Mesodermal cell (in vitro differentiated cells): ENCODE data around the gene ZNF625. TPM values are rescaled to one million over a fixed set of nuclear protein-coding genes. Genes with fewer than 3 reads are reported as not detected.
A peak's percentile ranks its signal among the peaks of the same experiment; 100 is the strongest.

Source experiments
- H3K27ac ChIP-seq: 2 replicates; pipeline ENCODE4 v1.7.0; 2013; ENCODE audit warnings: mild to moderate bottlenecking, low read depth, low read length, moderate library complexity; ENCODE audit not compliant: severe bottlenecking
- H3K36me3 ChIP-seq: 2 replicates; pipeline ENCODE4 v1.7.1; 2013; ENCODE audit warnings: mild to moderate bottlenecking, low read length, moderate library complexity; ENCODE audit not compliant: control insufficient read depth, insufficient read depth
- H3K4me1 ChIP-seq: one replicate; pipeline ENCODE4 v1.7.1; 2013; ENCODE audit warnings: mild to moderate bottlenecking, low read length; ENCODE audit not compliant: insufficient read depth, control insufficient read depth, poor library complexity, severe bottlenecking
- H3K4me3 ChIP-seq: 2 replicates; pipeline ENCODE4 v1.7.0; 2013; ENCODE audit warnings: low read length, control low read depth, mild to moderate bottlenecking; ENCODE audit not compliant: insufficient read depth, poor library complexity, severe bottlenecking; ENCODE audit errors: extremely low read depth
- H3K9me3 ChIP-seq: 2 replicates; pipeline ENCODE4 v1.7.1; 2013; ENCODE audit warnings: mild to moderate bottlenecking, low read length, moderate library complexity; ENCODE audit not compliant: control insufficient read depth
- WGBS, 2 experiments: methylation state at CpG; one replicate each; pipeline ENCODE4 v1.1.5; 2013; ENCODE audit warnings: missing lambda C conversion rate in 2 of 2; ENCODE audit not compliant: insufficient coverage in 2 of 2; 5-methylcytosine and 5-hydroxymethylcytosine counted together
- polyA plus RNA-seq, 2 experiments: library from polyadenylated mRNA; stranded (reverse); fragments of 50-300 nt; gene quantifications; one replicate each; pipeline ENCODE4 v1.2.3, GENCODE V29; 2013

ZNF625 gene
- 5.2 TPM for polyA plus RNA-seq (2013, experiment 1 of 2)
- polyA plus RNA-seq (2013, experiment 2 of 2) = 12.2 TPM

GRCh38 chr19:12156223-12157058 is at the start of gene ZNF625:
Gene ZNF625, minus strand, starts transcription at chr19:12156734. Its CDS starts 176 bp downstream, at chr19:12156558.
- Histone ChIP-seq H3K4me1 (no peaks in the 10 kb centered on the region), H3K9me3 (peaks cover 24% of the 10 kb centered on the region), H3K27ac (peak within 1 kb of the TSS; percentile 94), H3K36me3 (peaks cover 30% of the 10 kb centered on the region), H3K4me3 (peak within 1 kb of the TSS; percentile 96)
- 0 to 1% methylated on average over 51 to 52 of the region's 58 CpGs for WGBS, 2 experiments

- no peaks in the 10 kb centered on the region for H3K4me1 ChIP-seq
- H3K4me3 ChIP-seq = no peak overlapping the region
- peaks cover 12% of the 10 kb centered on the region for H3K36me3 ChIP-seq
- WGBS, 2 experiments = 80 to 92% methylated on average over 1 to 3 of the region's 4 CpGs
- no peak overlapping the region for H3K27ac ChIP-seq
- H3K9me3 ChIP-seq = peaks cover 36% of the 10 kb centered on the region
Measured at GRCh38 chr19:12205296-12205695, 48.8 kb upstream of the ZNF625 start.

- no peak overlapping the region for H3K4me3 ChIP-seq
- H3K4me1 ChIP-seq = no peaks in the 10 kb centered on the region
- H3K9me3 ChIP-seq = peaks cover 26% of the 10 kb centered on the region
- H3K27ac ChIP-seq = no peak overlapping the region
- WGBS, 2 experiments = 60 to 85% methylated on average over 1 to 4 of the region's 4 CpGs
- peaks cover 1% of the 10 kb centered on the region for H3K36me3 ChIP-seq
Measured at GRCh38 chr19:12202250-12202649, 45.7 kb upstream of the ZNF625 start.

GRCh38 chr19:12199757-12200419 is 43.4 kb upstream of the ZNF625 start:
- 92 to 100% methylated on average over 1 to 2 of the region's 3 CpGs for WGBS, 2 experiments
- Histone ChIP-seq H3K27ac (no peak overlapping the region), H3K36me3 (peaks cover 2% of the 10 kb centered on the region), H3K4me3 (no peak overlapping the region), H3K9me3 (peaks cover 35% of the 10 kb centered on the region), H3K4me1 (no peaks in the 10 kb centered on the region)

DNA sequence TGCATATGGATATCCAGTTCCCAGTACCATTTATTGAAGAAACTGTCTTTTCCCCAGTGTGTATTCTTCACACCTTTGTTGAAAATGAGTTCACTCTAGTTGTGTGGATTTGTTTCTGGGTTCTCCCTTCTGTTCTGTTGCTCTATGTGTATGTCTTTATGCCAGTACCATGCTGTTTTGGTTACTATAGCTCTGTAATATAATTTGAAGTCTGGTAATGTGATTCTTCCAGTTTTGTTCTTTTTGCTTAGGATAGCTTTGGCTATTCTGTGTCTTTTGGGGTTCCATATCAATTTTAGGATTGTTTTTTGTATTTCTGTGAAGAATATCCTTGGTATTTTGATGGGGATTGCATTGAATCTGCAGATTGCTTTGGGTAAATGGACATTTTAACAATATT is 41.6 kb upstream of the ZNF625 start:
- Histone ChIP-seq H3K36me3 (peaks cover 9% of the 10 kb centered on the region), H3K9me3 (peaks cover 33% of the 10 kb centered on the region)

GRCh38 chr19:12194827-12195731 is 38.5 kb upstream of the ZNF625 start:
- Histone ChIP-seq H3K4me3 (peak overlapping the region; percentile 19), H3K9me3 (peaks cover 47% of the 10 kb centered on the region), H3K4me1 (no peaks in the 10 kb centered on the region), H3K36me3 (peaks cover 36% of the 10 kb centered on the region), H3K27ac (no peak overlapping the region)
- WGBS, 2 experiments = 81 to 91% methylated on average over 59 to 60 of the region's 62 CpGs

More for the DNA sequence above, 41.6 kb upstream of the ZNF625 start:
- Histone ChIP-seq H3K4me1 (no peaks in the 10 kb centered on the region), H3K27ac (no peak overlapping the region), H3K4me3 (no peak overlapping the region)

DNA sequence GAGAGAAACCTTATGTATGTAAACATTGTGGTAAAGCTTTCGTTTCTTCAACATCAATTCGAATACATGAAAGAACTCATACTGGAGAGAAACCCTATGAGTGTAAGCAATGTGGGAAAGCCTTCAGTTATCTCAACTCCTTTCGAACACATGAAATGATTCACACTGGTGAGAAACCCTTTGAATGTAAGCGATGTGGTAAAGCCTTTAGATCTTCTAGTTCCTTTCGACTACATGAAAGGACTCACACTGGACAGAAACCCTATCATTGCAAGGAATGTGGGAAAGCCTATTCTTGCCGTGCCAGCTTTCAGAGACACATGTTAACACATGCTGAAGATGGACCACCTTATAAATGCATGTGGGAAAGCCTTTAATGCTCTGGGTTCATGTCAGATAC is 31.1 kb upstream of the ZNF625 start:
- peaks cover 81% of the 10 kb centered on the region for H3K9me3 ChIP-seq
- 93 to 100% methylated on average over 5 to 6 of the region's 6 CpGs for WGBS, 2 experiments
- peaks cover 85% of the 10 kb centered on the region for H3K36me3 ChIP-seq
- no peaks in the 10 kb centered on the region for H3K4me1 ChIP-seq
- H3K27ac ChIP-seq = no peak overlapping the region
- H3K4me3 ChIP-seq = no peak overlapping the region

DNA sequence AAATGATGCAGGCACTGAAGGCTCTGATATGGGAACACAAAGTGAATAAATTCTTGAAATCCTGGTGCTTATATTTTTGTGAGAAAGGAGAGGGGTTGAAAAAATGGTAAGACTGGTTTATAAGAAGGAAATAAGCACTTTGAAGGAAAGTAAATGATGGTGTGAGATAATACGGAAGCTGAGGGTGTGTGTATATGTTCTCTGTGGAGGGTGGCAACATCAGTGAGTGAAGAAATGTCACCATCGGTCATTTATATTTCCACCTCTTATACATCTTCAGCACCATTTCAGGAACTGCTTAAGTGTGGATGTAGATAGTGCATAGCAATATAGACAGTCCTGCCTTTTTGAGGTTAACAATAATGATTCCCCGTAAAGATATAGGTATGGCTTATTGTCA is 23.8 kb upstream of the ZNF625 start:
- no peak overlapping the region for H3K4me3 ChIP-seq
- H3K27ac ChIP-seq = no peak overlapping the region
- H3K36me3 ChIP-seq = peaks cover 49% of the 10 kb centered on the region
- 100% methylated on average over 1 of the region's 3 CpGs for WGBS, 2 experiments
- no peaks in the 10 kb centered on the region for H3K4me1 ChIP-seq
- H3K9me3 ChIP-seq = peaks cover 63% of the 10 kb centered on the region

GRCh38 chr19:12166626-12167025 is 10.1 kb upstream of the ZNF625 start:
- Histone ChIP-seq H3K4me1 (no peaks in the 10 kb centered on the region), H3K4me3 (no peak overlapping the region), H3K9me3 (no peaks in the 10 kb centered on the region), H3K36me3 (peaks cover 36% of the 10 kb centered on the region), H3K27ac (no peak overlapping the region)
- WGBS, 2 experiments = 91% methylated on average over 1 of the region's 1 CpG; no CpG with 5 or more reads in 1 of the 2 experiments

DNA sequence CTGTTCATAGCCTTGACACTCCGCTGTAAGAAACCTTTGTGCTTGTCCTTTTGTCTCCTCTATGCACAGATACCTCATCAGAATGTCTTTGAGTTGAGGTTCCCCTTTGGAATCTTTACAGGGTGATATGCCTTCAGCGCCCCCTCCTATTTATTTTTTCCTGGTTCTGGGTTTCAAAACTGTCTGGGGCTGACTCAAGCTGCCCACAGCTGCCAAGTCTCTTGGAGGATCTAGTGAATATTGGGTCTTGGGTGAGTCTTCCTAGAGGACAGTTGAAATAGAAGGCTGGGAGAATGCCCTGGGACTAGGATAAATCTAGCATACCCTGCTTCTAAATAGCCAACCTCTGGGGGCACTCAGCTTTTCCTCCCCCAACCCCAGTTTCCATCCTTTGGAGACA is 7.3 kb upstream of the ZNF625 start:
- WGBS, 2 experiments = 15% methylated on average over 2 of the region's 2 CpGs; no CpG with 5 or more reads in 1 of the 2 experiments
- Histone ChIP-seq H3K4me1 (no peaks in the 10 kb centered on the region), H3K36me3 (peaks cover 23% of the 10 kb centered on the region), H3K9me3 (no peaks in the 10 kb centered on the region), H3K27ac (peak overlapping the region; percentile 98), H3K4me3 (peak overlapping the region; percentile 85)
